ENCODE measurements around the gene PPP1R13B. TPM values are rescaled to one million over a fixed set of nuclear protein-coding genes. Genes with fewer than 3 reads are reported as not detected.

The PPP1R13B gene
- total and polyA plus RNA-seq, 7 donors = 4.7 to 17.9 (median 13.3) TPM

DNA sequence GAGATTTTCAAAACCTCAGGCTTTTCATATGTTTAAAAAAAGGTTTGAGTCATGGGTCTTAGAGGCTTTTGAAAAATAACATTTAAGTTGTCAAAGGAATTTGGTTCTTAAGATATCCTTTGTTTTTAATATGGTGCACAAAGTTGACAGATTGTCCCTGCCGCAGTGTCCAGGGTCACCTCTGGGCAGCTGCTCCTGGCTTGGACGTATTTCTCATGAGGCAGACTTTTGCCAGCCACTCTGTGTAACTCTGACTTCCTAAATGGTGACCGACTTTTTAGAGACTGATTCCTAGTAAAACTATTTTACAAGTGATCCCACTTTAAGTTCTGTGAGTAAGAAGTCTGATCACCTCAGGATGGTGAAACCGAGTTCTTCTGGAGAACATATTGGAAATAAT is 159.7 kb downstream of the PPP1R13B start:
- DNase-seq = no peak
- Histone ChIP-seq H3K4me3 (no peak overlapping the region), H3K27ac (peak overlapping the region; percentile 5), H3K27me3 (ENCODE audit: insufficient read depth in 3 of 3, low read length in 2 of 3) (no peaks in the 10 kb centered on the region), H3K4me1 (peaks cover 23% of the 10 kb centered on the region), H3K36me3 (ENCODE audit: insufficient read depth in 1 of 2, low read depth in 1 of 2) (peaks cover 8 to 96% of the 10 kb centered on the region in 2 donors), H3K9me3 (no peaks in the 10 kb centered on the region)
- intact Hi-C loops (cut with DNase I) = loop anchor here in 1 of 2 donors (5.0 kb wide), 1 partner anchor 35 kb away; no protein-coding TSS in a partner anchor
- 42 to 51% (median 46%) methylated on average over 4 of the region's 4 CpGs for WGBS, 3 donors
- peak in 3 of 4 donors; percentile 68 to 78 (median 73) for ATAC-seq
- TF ChIP-seq, protein P1, sequence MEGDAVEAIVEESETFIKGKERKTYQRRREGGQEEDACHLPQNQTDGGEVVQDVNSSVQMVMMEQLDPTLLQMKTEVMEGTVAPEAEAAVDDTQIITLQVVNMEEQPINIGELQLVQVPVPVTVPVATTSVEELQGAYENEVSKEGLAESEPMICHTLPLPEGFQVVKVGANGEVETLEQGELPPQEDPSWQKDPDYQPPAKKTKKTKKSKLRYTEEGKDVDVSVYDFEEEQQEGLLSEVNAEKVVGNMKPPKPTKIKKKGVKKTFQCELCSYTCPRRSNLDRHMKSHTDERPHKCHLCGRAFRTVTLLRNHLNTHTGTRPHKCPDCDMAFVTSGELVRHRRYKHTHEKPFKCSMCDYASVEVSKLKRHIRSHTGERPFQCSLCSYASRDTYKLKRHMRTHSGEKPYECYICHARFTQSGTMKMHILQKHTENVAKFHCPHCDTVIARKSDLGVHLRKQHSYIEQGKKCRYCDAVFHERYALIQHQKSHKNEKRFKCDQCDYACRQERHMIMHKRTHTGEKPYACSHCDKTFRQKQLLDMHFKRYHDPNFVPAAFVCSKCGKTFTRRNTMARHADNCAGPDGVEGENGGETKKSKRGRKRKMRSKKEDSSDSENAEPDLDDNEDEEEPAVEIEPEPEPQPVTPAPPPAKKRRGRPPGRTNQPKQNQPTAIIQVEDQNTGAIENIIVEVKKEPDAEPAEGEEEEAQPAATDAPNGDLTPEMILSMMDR (IDR thresholded peaks at IDR 0.05) = no peak

DNA sequence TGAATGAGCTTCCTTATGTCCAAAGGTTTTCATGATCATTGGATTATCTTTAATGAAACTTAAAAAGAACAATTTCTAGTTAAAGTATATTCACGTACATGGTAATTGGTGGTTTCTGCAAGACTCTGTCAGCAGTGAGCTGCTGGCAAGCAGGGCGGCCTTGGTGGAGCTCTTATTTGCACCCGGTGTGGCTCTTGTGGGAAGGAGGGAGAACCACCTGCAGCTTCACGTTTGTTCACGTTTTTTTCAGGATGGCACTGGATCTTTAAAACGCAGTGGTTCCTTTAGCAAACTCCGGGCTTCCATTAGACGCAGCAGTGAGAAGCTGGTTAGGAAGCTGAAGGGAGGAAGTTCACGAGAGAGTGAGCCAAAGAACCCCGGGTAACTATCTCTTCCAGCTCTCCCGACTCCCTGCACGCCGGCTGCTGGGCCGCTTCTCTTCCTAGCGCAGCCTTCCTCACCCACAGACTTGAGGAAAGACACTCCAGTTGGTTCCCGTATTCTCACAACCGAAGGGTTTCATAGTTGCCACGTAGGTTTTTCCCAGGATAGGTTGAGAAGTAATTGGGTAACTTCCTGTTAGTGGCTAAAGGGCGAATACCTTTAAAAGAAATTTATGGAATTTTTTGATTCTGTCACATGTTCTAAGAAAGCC is 160.4 kb downstream of the PPP1R13B start:
- no peak for DNase-seq
- Histone ChIP-seq H3K27me3 (ENCODE audit: insufficient read depth in 3 of 3, low read length in 2 of 3) (no peaks in the 10 kb centered on the region), H3K4me1 (peaks cover 23% of the 10 kb centered on the region), H3K4me3 (no peak overlapping the region), H3K36me3 (ENCODE audit: insufficient read depth in 1 of 2, low read depth in 1 of 2) (peaks cover 10 to 96% of the 10 kb centered on the region in 2 donors), H3K9me3 (no peaks in the 10 kb centered on the region), H3K27ac (no peak overlapping the region)
- 81 to 82% (median 82%) methylated on average over 19 of the region's 19 CpGs for WGBS, 3 donors
- no peak for ATAC-seq
- TF ChIP-seq, protein P1 (IDR thresholded peaks at IDR 0.05) = no peak
- intact Hi-C loops (cut with DNase I) = loop anchor here in 1 of 2 donors (5.0 kb wide), 1 partner anchor 35 kb away; no protein-coding TSS in a partner anchor

DNA sequence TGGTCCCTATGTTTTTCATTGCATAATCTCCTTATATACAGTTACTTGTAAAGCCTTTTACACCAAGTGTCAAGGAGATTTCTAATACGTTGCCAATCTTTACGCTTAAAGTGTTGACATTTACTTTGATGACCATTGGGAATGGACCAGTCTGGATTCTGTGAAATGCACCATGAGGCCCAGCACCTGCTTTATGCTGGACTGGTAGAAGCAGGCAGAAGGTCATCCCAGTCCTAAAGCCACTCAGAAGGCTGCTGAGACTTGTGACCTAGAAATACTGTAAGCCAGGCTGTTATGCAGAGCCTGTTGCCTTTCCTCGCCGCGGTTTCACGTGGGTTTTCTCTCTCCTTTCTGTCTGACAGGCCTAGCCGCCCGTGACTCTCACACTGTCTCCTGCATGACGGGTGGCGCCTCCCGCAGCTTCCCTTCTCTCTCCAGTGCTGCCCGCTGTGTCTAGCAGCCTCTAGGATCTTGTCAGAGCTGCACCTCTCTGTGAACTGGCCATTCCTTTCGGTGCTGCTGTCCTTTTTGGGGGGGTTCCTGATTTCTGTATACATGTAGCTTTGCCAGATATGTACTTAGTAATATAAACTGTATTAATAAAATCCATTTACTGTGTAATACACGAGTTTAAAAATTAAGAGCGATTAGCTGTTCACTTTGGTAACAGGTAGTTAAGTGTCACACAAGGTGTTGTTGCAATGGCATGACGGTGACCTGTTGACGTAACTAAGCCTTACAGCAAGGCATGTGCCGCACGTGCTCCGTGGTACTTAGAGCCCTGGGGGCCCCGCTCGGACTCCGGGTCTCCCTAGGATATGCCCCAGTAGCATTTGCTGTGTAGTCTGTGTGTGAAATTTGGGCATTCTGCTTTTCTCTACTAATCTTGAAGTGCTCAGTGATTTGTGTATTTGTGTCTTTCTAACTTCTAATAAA is 161.8 kb downstream of the PPP1R13B start:
- 69 to 81% (median 74%) methylated on average over 23 of the region's 23 CpGs for WGBS, 3 donors
- peak; percentile 25 to 72 (median 47) for ATAC-seq
- Histone ChIP-seq H3K4me1 (peaks cover 23% of the 10 kb centered on the region), H3K27ac (peak overlapping the region; percentile 75), H3K27me3 (ENCODE audit: insufficient read depth in 3 of 3, low read length in 2 of 3) (no peaks in the 10 kb centered on the region), H3K9me3 (no peaks in the 10 kb centered on the region), H3K4me3 (no peak overlapping the region), H3K36me3 (ENCODE audit: insufficient read depth in 1 of 2, low read depth in 1 of 2) (peaks cover 18 to 100% of the 10 kb centered on the region in 2 donors)
- DNase-seq = no peak
- TF ChIP-seq, protein P1 (IDR thresholded peaks at IDR 0.05) = no peak
- intact Hi-C loops (cut with DNase I) = loop anchor here in 1 of 2 donors (5.0 kb wide), 1 partner anchor 33 kb away; no protein-coding TSS in a partner anchor

DNA sequence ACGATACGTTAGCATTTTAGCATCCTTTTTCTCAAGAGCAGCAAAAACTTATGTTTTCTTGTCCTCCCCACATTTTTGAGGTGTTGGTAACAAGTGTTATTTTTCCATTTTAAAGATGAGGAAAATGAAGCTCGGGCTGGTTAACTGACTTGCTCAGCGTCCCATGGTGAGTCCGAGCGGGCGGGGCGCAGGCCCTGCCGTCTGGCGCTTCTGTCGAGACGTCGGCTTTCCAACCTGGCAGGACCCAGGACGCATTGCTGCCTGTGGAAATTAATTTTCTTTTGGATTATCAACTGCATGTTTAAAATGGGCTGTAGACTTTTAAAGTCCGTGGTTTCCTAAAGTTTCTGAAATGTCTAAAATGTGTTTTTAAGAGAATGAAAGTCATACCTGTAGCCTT is 162.5 kb downstream of the PPP1R13B start:
- DNase-seq (no peak), ATAC-seq (peak in 1 of 4 donors; percentile 31)
- no peaks in the 10 kb centered on the region for H3K9me3 ChIP-seq
- H3K27me3 ChIP-seq (ENCODE audit: insufficient read depth in 3 of 3, low read length in 2 of 3) = no peaks in the 10 kb centered on the region
- H3K36me3 ChIP-seq (ENCODE audit: insufficient read depth in 1 of 2, low read depth in 1 of 2) = peaks cover 22 to 100% of the 10 kb centered on the region in 2 donors
- WGBS, 3 donors = 48 to 68% (median 50%) methylated on average over 15 of the region's 15 CpGs
- H3K4me3 ChIP-seq = no peak overlapping the region
- H3K27ac ChIP-seq = peak overlapping the region; percentile 75
- TF ChIP-seq, protein P1 (IDR thresholded peaks at IDR 0.05) = no peak
- H3K4me1 ChIP-seq = peaks cover 23% of the 10 kb centered on the region
- intact Hi-C loops (cut with DNase I) = loop anchor here in 1 of 2 donors (5.0 kb wide), 1 partner anchor 33 kb away; no protein-coding TSS in a partner anchor
